Measurements from ENCODE around the gene DAAM2.

DNA sequence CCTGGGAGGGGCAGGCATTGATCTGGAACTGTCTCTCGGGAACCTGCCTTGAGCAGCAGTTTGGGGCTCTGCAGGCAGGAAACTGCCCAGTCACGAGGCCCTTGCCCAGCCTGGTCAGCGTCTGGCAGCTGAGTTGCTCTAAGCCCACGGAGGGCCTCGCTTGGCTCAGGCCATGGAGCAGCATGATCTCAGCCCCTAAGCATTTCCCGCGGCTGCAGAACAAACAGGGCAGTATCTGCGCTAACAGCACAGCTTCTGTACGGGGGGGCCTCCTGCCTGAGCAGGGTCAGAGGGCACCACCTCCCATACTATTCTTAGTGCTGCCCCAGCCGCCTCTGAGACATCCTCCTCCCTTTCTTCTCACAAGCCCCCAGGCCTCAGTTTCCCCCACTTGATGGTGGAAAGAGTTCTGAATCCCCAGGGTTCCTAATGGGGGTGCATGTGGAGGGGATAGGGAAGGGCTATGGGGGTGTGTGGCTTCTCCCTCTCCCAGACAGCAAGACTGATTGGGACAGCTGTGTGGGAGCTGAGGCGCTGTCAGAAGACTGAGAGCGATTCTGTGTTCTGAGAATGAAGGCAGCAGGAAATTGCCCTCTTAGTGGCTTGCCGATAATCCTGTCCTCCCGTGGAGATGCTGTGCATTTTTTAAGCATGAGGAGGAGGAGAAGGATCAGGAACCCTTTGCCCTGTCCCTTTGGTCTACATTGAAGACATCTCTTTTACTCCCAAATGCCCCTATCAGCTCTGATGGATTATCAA, 95.7 kb downstream of the DAAM2 start:
- TF ChIP-seq, protein P1, sequence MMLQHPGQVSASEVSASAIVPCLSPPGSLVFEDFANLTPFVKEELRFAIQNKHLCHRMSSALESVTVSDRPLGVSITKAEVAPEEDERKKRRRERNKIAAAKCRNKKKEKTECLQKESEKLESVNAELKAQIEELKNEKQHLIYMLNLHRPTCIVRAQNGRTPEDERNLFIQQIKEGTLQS (IDR thresholded peaks at IDR 0.05; ENCODE audit: insufficient read depth, low read depth, low read length) = no peak
- no peak for TF ChIP-seq FOSL1 (IDR thresholded peaks at IDR 0.05; ENCODE audit: insufficient read depth, low read depth, low read length)
- no peak for TF ChIP-seq SIN3A (conservative IDR thresholded peaks at IDR 0.05 in 1 of 2, IDR thresholded peaks at IDR 0.05 in 1 of 2; ENCODE audit: low read depth in 1 of 2, low read length in 2 of 2)
- TF ChIP-seq CHD2 (IDR thresholded peaks at IDR 0.05; ENCODE audit: low read length) = no peak
- TF ChIP-seq HDAC2 (IDR thresholded peaks at IDR 0.05; ENCODE audit: borderline replicate concordance in 1 of 2, low read depth in 2 of 2, low read length in 2 of 2) = no peak
- TF ChIP-seq CTCF (IDR thresholded peaks at IDR 0.05; ENCODE audit: control extremely low read depth in 1 of 3, insufficient read depth in 1 of 3, low read depth in 1 of 3, low read length in 3 of 3) = no peak
